C1 segment of cervical spinal cord (tissue), 14 donors: ENCODE measurements around the gene TMCC2.

Experiments used
- DNase-seq, 14 donors: peaks; one replicate each; lab custom pipeline; 2025; lab: John Stamatoyannopoulos, UW

Gene TMCC2

GRCh38 chr1:205321959-205322283 is 94.2 kb downstream of the TMCC2 start:
- no peak for DNase-seq
